ENCODE results near the gene PLXNA4. TPM values are rescaled to one million over a fixed set of nuclear protein-coding genes. Genes with fewer than 3 reads are reported as not detected.

PLXNA4 gene
- total and polyA plus RNA-seq, 2 donors (not counting 1 experiment from before 2014, with no cell fraction given), result not detected

DNA sequence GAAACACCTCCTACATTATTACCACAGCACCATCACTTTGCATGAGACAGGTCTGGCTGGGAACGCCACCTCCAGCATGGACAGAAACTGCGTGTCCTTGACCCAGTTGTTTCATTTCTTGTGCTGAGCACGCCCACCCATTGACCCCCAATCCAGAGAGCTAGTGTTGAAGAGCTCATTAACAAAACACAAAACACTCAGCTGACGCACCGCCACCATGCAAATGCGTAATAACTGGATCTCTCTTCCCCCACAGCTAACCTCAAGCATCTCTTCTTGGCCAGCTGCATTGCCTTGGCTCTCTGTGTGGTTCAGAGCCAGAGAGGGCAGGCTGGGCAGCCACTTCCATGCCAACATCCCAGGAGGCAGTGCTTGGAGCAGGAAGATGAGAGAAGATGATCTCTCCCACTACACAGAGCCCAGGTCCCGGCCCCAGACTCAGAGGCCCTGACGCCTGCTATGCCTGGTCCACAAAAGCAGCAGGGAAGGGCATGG lies 173.5 kb downstream of the PLXNA4 start:
- Histone ChIP-seq H3K4me3 (ENCODE audit: control extremely low read depth in 1 of 5, extremely low read depth in 1 of 5, insufficient read depth in 1 of 5, low read depth in 2 of 5, low read length in 4 of 5) (no peak overlapping the region), H3K27ac (ENCODE audit: low read length in 2 of 2) (no peak overlapping the region), H3K9ac (ENCODE audit: low read length) (no peak overlapping the region), H3K9me3 (ENCODE audit: control extremely low read depth in 1 of 3, control insufficient read depth in 2 of 3, insufficient read depth in 1 of 3, low read length in 2 of 3) (peaks cover 0 to 4% (median 0%) of the 10 kb centered on the region in 3 donors), H4K20me1 (ENCODE audit: control insufficient read depth, insufficient read depth, low read length, poor library complexity, severe bottlenecking) (no peaks in the 10 kb centered on the region), H3K27me3 (replicated peaks in 1 of 4; ENCODE audit: control extremely low read depth in 1 of 4, control insufficient read depth in 3 of 4, insufficient read depth in 4 of 4, low read length in 3 of 4) (no peaks in the 10 kb centered on the region), H3K4me1 (ENCODE audit: control insufficient read depth in 2 of 2, insufficient read depth in 2 of 2, low read length in 2 of 2) (no peaks in the 10 kb centered on the region), H3K79me2 (ENCODE audit: control insufficient read depth, insufficient read depth, low read length) (no peaks in the 10 kb centered on the region), H3K36me3 (replicated peaks in 1 of 2; ENCODE audit: control extremely low read depth in 1 of 2, control insufficient read depth in 1 of 2, extremely low read depth in 1 of 2, insufficient read depth in 2 of 2, low read length in 1 of 2) (no peaks in the 10 kb centered on the region), H3K4me2 (replicated peaks; ENCODE audit: low read depth, low read length, poor library complexity, severe bottlenecking) (no peak overlapping the region), H2AFZ (ENCODE audit: insufficient read depth, low read depth, low read length, poor library complexity, severe bottlenecking) (no peak overlapping the region)
- no peak for DNase-seq
- TF ChIP-seq, protein P1, sequence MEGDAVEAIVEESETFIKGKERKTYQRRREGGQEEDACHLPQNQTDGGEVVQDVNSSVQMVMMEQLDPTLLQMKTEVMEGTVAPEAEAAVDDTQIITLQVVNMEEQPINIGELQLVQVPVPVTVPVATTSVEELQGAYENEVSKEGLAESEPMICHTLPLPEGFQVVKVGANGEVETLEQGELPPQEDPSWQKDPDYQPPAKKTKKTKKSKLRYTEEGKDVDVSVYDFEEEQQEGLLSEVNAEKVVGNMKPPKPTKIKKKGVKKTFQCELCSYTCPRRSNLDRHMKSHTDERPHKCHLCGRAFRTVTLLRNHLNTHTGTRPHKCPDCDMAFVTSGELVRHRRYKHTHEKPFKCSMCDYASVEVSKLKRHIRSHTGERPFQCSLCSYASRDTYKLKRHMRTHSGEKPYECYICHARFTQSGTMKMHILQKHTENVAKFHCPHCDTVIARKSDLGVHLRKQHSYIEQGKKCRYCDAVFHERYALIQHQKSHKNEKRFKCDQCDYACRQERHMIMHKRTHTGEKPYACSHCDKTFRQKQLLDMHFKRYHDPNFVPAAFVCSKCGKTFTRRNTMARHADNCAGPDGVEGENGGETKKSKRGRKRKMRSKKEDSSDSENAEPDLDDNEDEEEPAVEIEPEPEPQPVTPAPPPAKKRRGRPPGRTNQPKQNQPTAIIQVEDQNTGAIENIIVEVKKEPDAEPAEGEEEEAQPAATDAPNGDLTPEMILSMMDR (IDR thresholded peaks at IDR 0.05), result no peak
- no peak for TF ChIP-seq EZH2 (IDR thresholded peaks at IDR 0.05; ENCODE audit: borderline replicate concordance, insufficient read depth, low read depth, low read length, poor library complexity, severe bottlenecking)
- ChIA-PET CTCF (no interaction called here), POLR2A (no interaction called here)
- WGBS (ENCODE audit: insufficient coverage), result 92% methylated on average over 7 of the region's 8 CpGs
- H3K4me1 Mint-ChIP-seq, result no peaks in the 10 kb centered on the region
- no peak overlapping the region for H3K4me3 Mint-ChIP-seq
- peaks cover 3% of the 10 kb centered on the region for H3K9me3 Mint-ChIP-seq (ENCODE audit: insufficient read depth)
- intact Hi-C loops (cut with micrococcal nuclease), result no loop called here
- H3K27ac Mint-ChIP-seq, result no peak overlapping the region
- no peak for ATAC-seq (ENCODE audit: low read depth)
- H3K27me3 Mint-ChIP-seq, result no peaks in the 10 kb centered on the region

DNA sequence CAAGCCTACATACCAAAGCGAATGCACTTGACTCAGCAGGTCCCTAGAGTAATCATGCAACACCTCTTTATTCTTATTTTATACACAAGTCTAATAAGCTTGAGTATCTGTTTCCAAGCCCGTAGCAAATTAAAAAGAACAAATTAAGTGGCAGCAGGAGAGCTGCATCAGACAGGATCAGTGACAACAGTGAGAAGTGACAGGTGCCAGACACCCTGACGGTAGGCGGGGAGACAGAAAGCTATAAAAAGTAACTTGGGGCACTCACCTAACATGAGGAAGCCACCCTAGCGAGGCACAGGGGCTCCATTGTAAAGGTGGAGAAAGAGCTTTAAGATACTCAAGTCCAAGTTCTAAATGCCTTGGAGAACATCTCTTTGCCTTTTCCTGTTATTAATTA lies 174.2 kb downstream of the PLXNA4 start:
- no peak for DNase-seq

More for the DNA sequence above, 174.2 kb downstream of the PLXNA4 start:
- H3K36me3 ChIP-seq (replicated peaks in 1 of 2; ENCODE audit: control extremely low read depth in 1 of 2, control insufficient read depth in 1 of 2, extremely low read depth in 1 of 2, insufficient read depth in 2 of 2, low read length in 1 of 2), result no peaks in the 10 kb centered on the region
- no peak for ATAC-seq (ENCODE audit: low read depth)
- H3K4me3 Mint-ChIP-seq, result no peak overlapping the region
- 100% methylated on average over 4 of the region's 5 CpGs for WGBS (ENCODE audit: insufficient coverage)
- no peaks in the 10 kb centered on the region for H3K27me3 ChIP-seq (replicated peaks in 1 of 4; ENCODE audit: control extremely low read depth in 1 of 4, control insufficient read depth in 3 of 4, insufficient read depth in 4 of 4, low read length in 3 of 4)
- H3K4me1 Mint-ChIP-seq, result no peaks in the 10 kb centered on the region
- no peak overlapping the region for H3K27ac Mint-ChIP-seq
- no peak overlapping the region for H3K4me3 ChIP-seq (ENCODE audit: control extremely low read depth in 1 of 5, extremely low read depth in 1 of 5, insufficient read depth in 1 of 5, low read depth in 2 of 5, low read length in 4 of 5)
- H3K79me2 ChIP-seq (ENCODE audit: control insufficient read depth, insufficient read depth, low read length), result no peaks in the 10 kb centered on the region
- no peak overlapping the region for H3K4me2 ChIP-seq (replicated peaks; ENCODE audit: low read depth, low read length, poor library complexity, severe bottlenecking)
- H3K9me3 ChIP-seq (ENCODE audit: control extremely low read depth in 1 of 3, control insufficient read depth in 2 of 3, insufficient read depth in 1 of 3, low read length in 2 of 3), result peaks cover 0 to 4% (median 0%) of the 10 kb centered on the region in 3 donors
- H4K20me1 ChIP-seq (ENCODE audit: control insufficient read depth, insufficient read depth, low read length, poor library complexity, severe bottlenecking), result no peaks in the 10 kb centered on the region
- H3K27ac ChIP-seq (ENCODE audit: low read length in 2 of 2), result no peak overlapping the region
- ChIA-PET CTCF (no interaction called here), POLR2A (no interaction called here)
- H3K9ac ChIP-seq (ENCODE audit: low read length), result no peak overlapping the region
- TF ChIP-seq, protein P1 (IDR thresholded peaks at IDR 0.05), result no peak
- no peak for TF ChIP-seq EZH2 (IDR thresholded peaks at IDR 0.05; ENCODE audit: borderline replicate concordance, insufficient read depth, low read depth, low read length, poor library complexity, severe bottlenecking)
- no peak overlapping the region for H2AFZ ChIP-seq (ENCODE audit: insufficient read depth, low read depth, low read length, poor library complexity, severe bottlenecking)
- intact Hi-C loops (cut with micrococcal nuclease), result no loop called here
- no peaks in the 10 kb centered on the region for H3K27me3 Mint-ChIP-seq
- peaks cover 3% of the 10 kb centered on the region for H3K9me3 Mint-ChIP-seq (ENCODE audit: insufficient read depth)
- no peaks in the 10 kb centered on the region for H3K4me1 ChIP-seq (ENCODE audit: control insufficient read depth in 2 of 2, insufficient read depth in 2 of 2, low read length in 2 of 2)

All from B cell (primary cell).